ENCODE measurements around the gene NCKAP5. TPM values are rescaled to one million over a fixed set of nuclear protein-coding genes. Genes with fewer than 3 reads are reported as not detected.

NCKAP5 gene
- total RNA-seq, 1 donor from 2014 or later, result 0.20 TPM

- H3K27me3 Mint-ChIP-seq (ENCODE audit: unreplicated experiment), result no peaks in the 10 kb centered on the region
- DNase-seq, result no peak
- H3K27ac Mint-ChIP-seq (ENCODE audit: unreplicated experiment), result no peak overlapping the region
- peaks cover 7% of the 10 kb centered on the region for H3K4me1 Mint-ChIP-seq (ENCODE audit: low read depth, unreplicated experiment)
- no peak overlapping the region for H3K4me3 Mint-ChIP-seq (ENCODE audit: unreplicated experiment)
- H3K36me3 Mint-ChIP-seq (ENCODE audit: unreplicated experiment), result no peaks in the 10 kb centered on the region
- H3K9me3 Mint-ChIP-seq (ENCODE audit: unreplicated experiment), result no peaks in the 10 kb centered on the region
- TF ChIP-seq, protein P1, sequence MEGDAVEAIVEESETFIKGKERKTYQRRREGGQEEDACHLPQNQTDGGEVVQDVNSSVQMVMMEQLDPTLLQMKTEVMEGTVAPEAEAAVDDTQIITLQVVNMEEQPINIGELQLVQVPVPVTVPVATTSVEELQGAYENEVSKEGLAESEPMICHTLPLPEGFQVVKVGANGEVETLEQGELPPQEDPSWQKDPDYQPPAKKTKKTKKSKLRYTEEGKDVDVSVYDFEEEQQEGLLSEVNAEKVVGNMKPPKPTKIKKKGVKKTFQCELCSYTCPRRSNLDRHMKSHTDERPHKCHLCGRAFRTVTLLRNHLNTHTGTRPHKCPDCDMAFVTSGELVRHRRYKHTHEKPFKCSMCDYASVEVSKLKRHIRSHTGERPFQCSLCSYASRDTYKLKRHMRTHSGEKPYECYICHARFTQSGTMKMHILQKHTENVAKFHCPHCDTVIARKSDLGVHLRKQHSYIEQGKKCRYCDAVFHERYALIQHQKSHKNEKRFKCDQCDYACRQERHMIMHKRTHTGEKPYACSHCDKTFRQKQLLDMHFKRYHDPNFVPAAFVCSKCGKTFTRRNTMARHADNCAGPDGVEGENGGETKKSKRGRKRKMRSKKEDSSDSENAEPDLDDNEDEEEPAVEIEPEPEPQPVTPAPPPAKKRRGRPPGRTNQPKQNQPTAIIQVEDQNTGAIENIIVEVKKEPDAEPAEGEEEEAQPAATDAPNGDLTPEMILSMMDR (IDR thresholded peaks at IDR 0.05; ENCODE audit: partially characterized antibody, unreplicated experiment), result no peak
Measured at GRCh38 chr2:132642415-132642814, 925.8 kb downstream of the NCKAP5 start.

DNA sequence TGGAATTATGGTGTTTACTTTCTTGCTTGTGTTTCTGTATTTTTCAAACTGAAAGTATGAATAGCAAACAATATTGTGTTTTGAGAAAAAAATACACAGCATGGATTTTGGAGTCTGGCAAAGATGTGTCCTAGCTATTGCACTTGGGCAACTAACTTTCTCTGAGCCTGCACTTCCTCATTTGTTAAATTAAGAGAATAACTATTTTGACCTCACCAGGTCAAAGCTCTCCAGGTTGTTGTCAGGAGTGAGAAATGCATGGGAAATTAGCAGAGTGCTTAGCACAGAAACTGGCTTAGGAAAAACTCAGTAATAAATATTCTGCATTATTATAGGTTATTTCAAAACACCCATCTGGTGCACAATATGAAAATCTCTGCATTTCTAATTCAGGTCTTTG is 926.4 kb downstream of the NCKAP5 start:
- Mint-ChIP-seq H3K4me3 (ENCODE audit: unreplicated experiment) (no peak overlapping the region), H3K4me1 (ENCODE audit: low read depth, unreplicated experiment) (peaks cover 7% of the 10 kb centered on the region), H3K9me3 (ENCODE audit: unreplicated experiment) (no peaks in the 10 kb centered on the region), H3K36me3 (ENCODE audit: unreplicated experiment) (no peaks in the 10 kb centered on the region), H3K27ac (ENCODE audit: unreplicated experiment) (no peak overlapping the region), H3K27me3 (ENCODE audit: unreplicated experiment) (no peaks in the 10 kb centered on the region)
- TF ChIP-seq, protein P1 (IDR thresholded peaks at IDR 0.05; ENCODE audit: partially characterized antibody, unreplicated experiment), result no peak
- DNase-seq, result no peak

DNA sequence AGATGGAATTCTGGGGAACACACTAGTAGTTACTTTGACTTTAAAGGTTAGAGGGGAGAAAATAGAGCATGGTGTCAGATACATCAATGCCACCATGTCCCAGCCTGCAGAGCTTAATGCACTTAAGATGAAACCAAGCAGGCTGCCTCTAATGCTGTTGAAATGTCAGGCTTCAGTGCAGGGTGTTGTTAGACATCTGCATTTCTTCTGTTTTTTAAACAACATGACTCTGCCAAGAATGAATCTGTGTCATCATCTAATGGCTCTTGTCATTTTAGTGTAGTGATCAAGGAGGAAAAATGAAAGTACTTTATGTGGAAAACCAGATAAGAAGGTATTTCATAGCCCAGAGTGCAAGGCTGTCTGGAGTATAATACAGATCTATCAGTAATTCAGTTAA is 928.1 kb downstream of the NCKAP5 start:
- TF ChIP-seq, protein P1 (IDR thresholded peaks at IDR 0.05; ENCODE audit: partially characterized antibody, unreplicated experiment), result no peak
- Mint-ChIP-seq H3K4me1 (ENCODE audit: low read depth, unreplicated experiment) (peaks cover 2% of the 10 kb centered on the region), H3K9me3 (ENCODE audit: unreplicated experiment) (no peaks in the 10 kb centered on the region), H3K36me3 (ENCODE audit: unreplicated experiment) (peaks cover 4% of the 10 kb centered on the region), H3K27me3 (ENCODE audit: unreplicated experiment) (no peaks in the 10 kb centered on the region), H3K27ac (ENCODE audit: unreplicated experiment) (no peak overlapping the region), H3K4me3 (ENCODE audit: unreplicated experiment) (no peak overlapping the region)
- DNase-seq, result no peak

- Mint-ChIP-seq H3K4me1 (ENCODE audit: low read depth, unreplicated experiment) (peaks cover 2% of the 10 kb centered on the region), H3K27ac (ENCODE audit: unreplicated experiment) (no peak overlapping the region), H3K4me3 (ENCODE audit: unreplicated experiment) (no peak overlapping the region), H3K9me3 (ENCODE audit: unreplicated experiment) (no peaks in the 10 kb centered on the region), H3K27me3 (ENCODE audit: unreplicated experiment) (peaks cover 3% of the 10 kb centered on the region), H3K36me3 (ENCODE audit: unreplicated experiment) (peaks cover 6% of the 10 kb centered on the region)
- TF ChIP-seq, protein P1 (IDR thresholded peaks at IDR 0.05; ENCODE audit: partially characterized antibody, unreplicated experiment), result no peak
- DNase-seq, result no peak
Measured at GRCh38 chr2:132638313-132639040, 929.8 kb downstream of the NCKAP5 start.

DNA sequence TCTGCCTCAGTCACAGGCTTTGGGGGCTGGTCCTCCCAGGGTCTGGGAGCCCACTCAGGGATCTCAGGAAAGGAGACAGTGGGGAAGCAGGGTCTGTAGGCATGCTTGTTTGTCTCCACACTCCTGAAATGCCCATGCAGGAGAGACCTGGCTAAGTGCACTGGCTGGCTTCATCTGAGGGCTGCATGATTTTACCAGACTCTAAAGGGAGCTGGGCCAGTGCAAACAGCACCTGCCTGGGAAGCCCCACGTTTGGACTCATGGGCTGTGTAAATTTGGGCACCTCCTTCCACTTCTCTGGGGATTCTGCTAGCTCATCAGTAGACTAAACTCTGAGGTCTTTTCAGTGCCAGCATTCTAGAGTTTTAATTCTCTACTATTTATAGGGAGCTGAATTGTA is 931.9 kb downstream of the NCKAP5 start:
- Mint-ChIP-seq H3K36me3 (ENCODE audit: unreplicated experiment) (peaks cover 6% of the 10 kb centered on the region), H3K27me3 (ENCODE audit: unreplicated experiment) (peaks cover 4% of the 10 kb centered on the region), H3K4me3 (ENCODE audit: unreplicated experiment) (no peak overlapping the region), H3K4me1 (ENCODE audit: low read depth, unreplicated experiment) (peaks cover 2% of the 10 kb centered on the region), H3K9me3 (ENCODE audit: unreplicated experiment) (no peaks in the 10 kb centered on the region), H3K27ac (ENCODE audit: unreplicated experiment) (no peak overlapping the region)
- TF ChIP-seq, protein P1 (IDR thresholded peaks at IDR 0.05; ENCODE audit: partially characterized antibody, unreplicated experiment), result no peak
- no peak for DNase-seq
